Activated T-cell treated with anti-CD3 and anti-CD28 coated beads, Interleukin-2, amount 50 U/mL, for 4 hours (primary cell): ENCODE data around the gene NDRG3. TPM values are rescaled to one million over a fixed set of nuclear protein-coding genes. Genes with fewer than 3 reads are reported as not detected.
"Not testable (repeated sequence)": the region's sequence is repeated elsewhere in the genome, so short reads cannot be mapped to it uniquely, and the experiment has no call there.

Experiments
- ATAC-seq, 2 donors: fragments of 200-7000 bp; cut with Tn5 transposase; one replicate each; pipeline ENCODE4 v1.10.0; 2021
- DNase-seq: peaks from one replicate; pipeline ENCODE4 v3.0.0-alpha.2; 2020
- H3K27me3 Mint-ChIP-seq: one replicate; pipeline ENCODE4 v1.8.0; 2021; ENCODE audit warnings: low read depth, mixed read lengths
- H3K36me3 Mint-ChIP-seq: one replicate; pipeline ENCODE4 v1.8.0; 2022; ENCODE audit warnings: mixed read lengths; ENCODE audit not compliant: insufficient read depth
- H3K4me1 Mint-ChIP-seq: one replicate; pipeline ENCODE4 v1.8.0; 2021; ENCODE audit warnings: low read depth, mixed read lengths
- H3K4me3 Mint-ChIP-seq: one replicate; pipeline ENCODE4 v1.8.0; 2021; ENCODE audit warnings: mild to moderate bottlenecking, moderate library complexity, mixed read lengths
- H3K9me3 Mint-ChIP-seq: one replicate; pipeline ENCODE4 v1.8.0; 2021; ENCODE audit warnings: mixed read lengths
- total RNA-seq, 3 donors: library from RNA; stranded (reverse); gene quantifications; one replicate each; pipeline ENCODE4 v1.2.1, GENCODE V29; 2021

The NDRG3 gene
- total RNA-seq, 3 donors from 2014 or later, result 10.4 to 11.8 (median 11.4) TPM

DNA sequence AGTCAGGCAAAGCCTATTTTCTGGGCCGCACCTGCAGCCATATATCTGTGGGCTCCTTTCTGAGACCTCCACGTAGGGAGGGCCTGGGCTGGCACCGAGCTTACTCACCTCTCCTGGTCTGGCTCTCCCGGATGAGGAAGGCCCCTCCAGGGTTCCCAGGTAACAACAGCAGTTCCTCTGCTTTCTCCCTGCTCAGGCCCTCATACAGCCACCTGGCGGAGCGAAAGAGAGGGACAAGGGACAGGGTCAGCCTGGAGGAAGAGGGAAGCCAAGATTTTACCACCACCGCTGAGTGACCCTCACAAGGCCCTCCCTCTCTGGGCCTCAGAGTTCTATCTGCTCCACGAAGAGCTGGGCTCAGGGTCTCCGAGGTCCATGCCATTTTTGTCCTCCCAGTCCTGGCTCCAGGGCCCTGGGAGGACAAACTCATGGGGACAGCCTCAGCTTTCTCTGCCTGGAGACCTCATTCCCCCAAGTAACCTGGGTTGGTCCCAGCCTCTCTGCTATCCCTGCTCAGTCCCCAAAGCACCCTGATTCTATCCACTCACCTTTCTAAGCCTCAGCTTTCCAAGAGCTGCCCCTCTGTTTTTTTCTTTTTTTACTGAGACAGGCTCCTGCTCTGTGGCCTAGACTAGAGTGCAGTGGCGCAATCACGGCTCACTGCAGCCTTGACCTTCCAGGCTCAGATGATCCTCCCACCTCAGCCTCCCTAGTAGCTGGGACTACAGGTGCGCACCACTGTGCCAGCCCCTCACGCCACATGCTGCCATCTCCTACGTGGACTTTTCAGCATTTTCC, 113.2 kb downstream of the NDRG3 start:
- DNase-seq, result no peak
- no peak for ATAC-seq
- Mint-ChIP-seq H3K4me1 (peaks cover 38% of the 10 kb centered on the region), H3K9me3 (no peaks in the 10 kb centered on the region), H3K36me3 (peaks cover 36% of the 10 kb centered on the region), H3K4me3 (no peak overlapping the region), H3K27me3 (no peaks in the 10 kb centered on the region)

GRCh38 chr20:36632147-36632486, 113.8 kb downstream of the NDRG3 start:
- no peaks in the 10 kb centered on the region for H3K27me3 Mint-ChIP-seq
- ATAC-seq, result no peak
- peaks cover 42% of the 10 kb centered on the region for H3K4me1 Mint-ChIP-seq
- DNase-seq, result no peak
- H3K4me3 Mint-ChIP-seq, result no peak overlapping the region
- no peaks in the 10 kb centered on the region for H3K9me3 Mint-ChIP-seq
- peaks cover 36% of the 10 kb centered on the region for H3K36me3 Mint-ChIP-seq

GRCh38 chr20:36631646-36632045, 114.2 kb downstream of the NDRG3 start:
- DNase-seq (no peak), ATAC-seq (no peak)
- Mint-ChIP-seq H3K4me1 (peaks cover 46% of the 10 kb centered on the region), H3K4me3 (no peak overlapping the region), H3K9me3 (no peaks in the 10 kb centered on the region), H3K36me3 (peaks cover 40% of the 10 kb centered on the region), H3K27me3 (no peaks in the 10 kb centered on the region)

- peak; percentile 81 to 84 for ATAC-seq
- Mint-ChIP-seq H3K4me3 (peak overlapping the region; percentile 53), H3K36me3 (peaks cover 37% of the 10 kb centered on the region), H3K27me3 (no peaks in the 10 kb centered on the region), H3K9me3 (no peaks in the 10 kb centered on the region), H3K4me1 (peaks cover 46% of the 10 kb centered on the region)
- peak; percentile 18 for DNase-seq
These were observed 115.9 kb downstream of the NDRG3 start for GRCh38 chr20:36629719-36630681.

DNA sequence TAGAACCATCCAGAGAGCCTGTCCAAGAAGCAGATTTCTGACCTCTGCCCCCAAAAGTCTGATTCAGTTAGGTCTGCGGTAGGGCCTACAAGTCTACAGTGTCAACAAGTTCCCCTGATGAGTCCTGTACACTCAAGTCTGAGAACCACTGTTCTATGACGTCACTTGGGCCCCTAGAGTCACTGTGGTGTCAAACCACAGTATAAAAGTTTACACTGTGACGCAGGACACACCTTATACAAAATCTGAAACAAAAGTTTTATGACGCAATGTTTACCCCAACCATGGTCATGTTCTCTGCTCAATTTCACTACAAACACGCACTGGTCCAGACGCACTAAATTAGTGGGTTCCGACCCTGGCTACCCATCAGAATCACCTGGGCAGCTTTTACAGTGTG, 117.8 kb downstream of the NDRG3 start:
- H3K27me3 Mint-ChIP-seq, result no peaks in the 10 kb centered on the region
- H3K4me1 Mint-ChIP-seq, result peaks cover 54% of the 10 kb centered on the region
- DNase-seq, result no peak
- no peak overlapping the region for H3K4me3 Mint-ChIP-seq
- H3K36me3 Mint-ChIP-seq, result peaks cover 45% of the 10 kb centered on the region
- ATAC-seq, result peak in 1 of 2 donors; percentile 64
- no peaks in the 10 kb centered on the region for H3K9me3 Mint-ChIP-seq

DNA sequence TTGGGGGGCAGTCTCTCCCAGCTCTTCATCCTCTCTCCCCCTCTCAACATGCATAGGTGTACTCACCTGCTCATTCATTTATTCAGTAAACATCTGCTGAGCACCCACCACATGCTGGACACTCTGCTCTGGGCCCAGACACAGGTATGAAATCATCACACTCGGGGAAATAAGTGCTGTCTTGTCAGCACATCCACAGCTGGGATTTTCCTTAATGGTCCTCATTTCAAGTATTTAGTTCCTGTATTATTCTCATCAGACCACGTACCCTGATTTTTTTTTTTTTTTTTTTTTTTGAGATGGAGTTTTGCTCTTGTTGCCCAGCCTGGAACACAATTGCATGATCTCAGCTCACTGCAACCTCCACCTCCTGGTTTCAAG, 121.0 kb downstream of the NDRG3 start:
- peaks cover 37% of the 10 kb centered on the region for H3K36me3 Mint-ChIP-seq
- no peaks in the 10 kb centered on the region for H3K9me3 Mint-ChIP-seq
- no peak for ATAC-seq

DNA sequence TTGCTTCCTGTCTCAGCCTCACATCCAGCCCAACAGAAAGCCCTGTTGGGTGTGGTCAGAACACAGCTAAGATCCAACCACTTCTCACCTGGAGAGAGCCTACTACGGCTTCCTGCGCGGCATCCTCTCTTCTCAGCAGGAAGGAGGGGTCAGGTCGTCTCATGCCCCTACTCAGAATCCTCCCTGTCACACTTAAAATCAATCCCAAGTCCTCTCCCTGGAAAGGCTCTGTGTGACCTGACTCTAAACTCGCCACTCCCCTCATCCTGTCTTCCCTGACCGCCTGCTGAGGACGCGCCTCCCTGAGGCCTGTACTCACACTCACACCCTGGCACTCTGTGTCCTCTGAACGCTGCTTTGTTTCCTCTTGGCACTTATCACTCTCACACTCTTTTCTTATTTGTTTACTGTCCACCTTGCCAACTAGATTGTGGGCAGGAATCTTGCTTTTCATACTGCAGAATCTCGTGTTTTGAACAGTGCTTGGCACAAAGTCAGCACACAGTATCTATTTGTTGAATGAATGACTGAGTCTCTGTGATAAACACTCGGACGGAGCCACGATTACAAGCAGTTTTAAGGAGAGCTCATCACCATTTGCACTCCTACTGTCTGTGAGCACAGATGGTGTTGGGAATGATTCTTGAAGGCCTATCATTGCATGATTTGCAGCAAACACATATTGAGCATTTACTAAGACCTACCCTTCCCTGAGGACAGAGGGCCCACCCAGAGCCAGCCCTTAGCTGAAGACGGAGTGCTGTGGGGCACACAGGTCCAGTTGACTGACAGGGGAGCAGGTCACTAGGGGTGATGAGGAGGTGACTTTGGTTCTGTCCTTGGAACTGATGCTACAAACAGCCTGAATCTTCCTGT, 121.6 kb downstream of the NDRG3 start:
- peaks cover 32% of the 10 kb centered on the region for H3K4me1 Mint-ChIP-seq

More for the DNA sequence above, 121.0 kb downstream of the NDRG3 start:
- DNase-seq, result no peak
- no peak overlapping the region for H3K4me3 Mint-ChIP-seq
- peaks cover 38% of the 10 kb centered on the region for H3K4me1 Mint-ChIP-seq
- H3K27me3 Mint-ChIP-seq, result no peaks in the 10 kb centered on the region

DNA sequence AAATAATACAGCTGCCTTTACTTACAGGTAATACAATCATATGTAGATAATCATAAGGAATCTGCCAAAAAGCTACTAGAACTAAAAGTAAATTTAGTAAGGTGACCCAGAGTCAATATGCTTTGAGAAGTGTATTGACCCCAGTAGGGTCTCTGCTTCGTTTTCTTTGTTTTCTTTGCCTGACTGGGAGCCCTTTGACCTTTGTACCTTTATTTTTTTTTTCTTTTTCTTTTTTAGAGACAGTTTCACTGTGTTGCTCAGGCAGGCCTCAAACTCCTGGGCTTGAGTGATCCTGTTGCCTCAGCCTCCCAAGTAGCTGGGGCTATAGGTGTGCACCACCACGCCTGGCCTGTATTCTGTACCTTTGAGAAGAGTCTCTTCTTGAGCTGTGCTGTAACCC, 122.4 kb downstream of the NDRG3 start:
- Mint-ChIP-seq H3K4me1 (peaks cover 28% of the 10 kb centered on the region), H3K36me3 (peaks cover 30% of the 10 kb centered on the region), H3K9me3 (no peaks in the 10 kb centered on the region), H3K4me3 (no peak overlapping the region), H3K27me3 (no peaks in the 10 kb centered on the region)
- no peak for ATAC-seq
- no peak for DNase-seq

More for the DNA sequence above, 121.6 kb downstream of the NDRG3 start:
- no peak overlapping the region for H3K4me3 Mint-ChIP-seq
- peaks cover 34% of the 10 kb centered on the region for H3K36me3 Mint-ChIP-seq
- no peaks in the 10 kb centered on the region for H3K9me3 Mint-ChIP-seq
- no peak for DNase-seq
- no peak for ATAC-seq
- no peaks in the 10 kb centered on the region for H3K27me3 Mint-ChIP-seq

- ATAC-seq (no peak), DNase-seq (no peak)
- peaks cover 23% of the 10 kb centered on the region for H3K36me3 Mint-ChIP-seq
- no peak overlapping the region for H3K4me3 Mint-ChIP-seq
- H3K9me3 Mint-ChIP-seq, result no peaks in the 10 kb centered on the region
- peaks cover 13% of the 10 kb centered on the region for H3K4me1 Mint-ChIP-seq
- H3K27me3 Mint-ChIP-seq, result no peaks in the 10 kb centered on the region
These were observed 125.0 kb downstream of the NDRG3 start for GRCh38 chr20:36620917-36621316.

GRCh38 chr20:36614781-36615557, 130.9 kb downstream of the NDRG3 start:
- no peaks in the 10 kb centered on the region for H3K9me3 Mint-ChIP-seq
- DNase-seq (no peak), ATAC-seq (no peak)
- no peak overlapping the region for H3K4me3 Mint-ChIP-seq
- no peaks in the 10 kb centered on the region for H3K27me3 Mint-ChIP-seq
- peaks cover 3% of the 10 kb centered on the region for H3K4me1 Mint-ChIP-seq
- H3K36me3 Mint-ChIP-seq, result peaks cover 26% of the 10 kb centered on the region

DNA sequence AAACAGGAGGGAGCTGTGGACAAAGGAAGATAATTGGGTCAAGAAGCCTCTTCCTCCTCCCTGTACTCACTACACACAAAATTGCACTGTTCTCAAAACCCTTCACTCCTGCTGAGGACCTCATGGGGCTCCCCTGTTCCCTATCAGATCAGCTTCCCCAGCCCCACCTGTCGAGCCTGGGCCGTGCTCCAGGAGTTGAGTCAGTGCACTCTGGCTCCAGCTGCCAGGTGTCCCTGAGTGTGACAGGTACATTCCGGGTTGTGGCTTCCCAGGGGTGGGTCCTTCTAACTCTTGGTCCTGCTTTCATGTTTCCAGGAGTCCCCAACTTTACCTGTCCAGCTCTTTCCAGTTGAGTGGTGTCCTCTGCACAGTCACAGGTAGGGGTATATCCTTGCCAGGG, 131.9 kb downstream of the NDRG3 start:
- DNase-seq, result no peak
- peaks cover 3% of the 10 kb centered on the region for H3K4me1 Mint-ChIP-seq
- peaks cover 30% of the 10 kb centered on the region for H3K36me3 Mint-ChIP-seq
- no peaks in the 10 kb centered on the region for H3K9me3 Mint-ChIP-seq
- no peaks in the 10 kb centered on the region for H3K27me3 Mint-ChIP-seq
- no peak overlapping the region for H3K4me3 Mint-ChIP-seq
- ATAC-seq, result no peak

GRCh38 chr20:36611625-36612024, 134.3 kb downstream of the NDRG3 start:
- peaks cover 35% of the 10 kb centered on the region for H3K36me3 Mint-ChIP-seq
- DNase-seq (no peak), ATAC-seq (no peak)
- no peaks in the 10 kb centered on the region for H3K9me3 Mint-ChIP-seq
- H3K27me3 Mint-ChIP-seq, result no peaks in the 10 kb centered on the region
- H3K4me3 Mint-ChIP-seq, result no peak overlapping the region
- peaks cover 17% of the 10 kb centered on the region for H3K4me1 Mint-ChIP-seq

DNA sequence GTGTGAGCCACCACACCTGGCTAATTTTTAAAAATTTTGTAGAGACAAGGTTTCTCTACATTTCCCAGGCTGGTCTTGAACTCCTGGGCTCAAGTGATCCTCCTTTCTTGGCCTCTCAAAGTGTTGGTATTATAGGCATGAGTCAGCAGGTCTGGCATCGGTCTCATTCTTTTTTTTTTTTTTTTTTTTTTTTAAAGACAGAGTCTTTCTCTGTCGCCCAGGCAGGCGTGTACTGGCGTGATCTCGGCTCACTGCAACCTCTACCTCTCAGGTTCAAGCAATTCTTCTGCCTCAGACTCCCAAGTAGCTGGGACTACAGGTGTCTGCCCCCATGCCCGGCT, 137.5 kb downstream of the NDRG3 start:
- peaks cover 25% of the 10 kb centered on the region for H3K4me1 Mint-ChIP-seq
- ATAC-seq, DNase-seq, H3K27me3 Mint-ChIP-seq, H3K9me3 Mint-ChIP-seq: not testable (repeated sequence)
- peak overlapping the region; percentile 99 for H3K4me3 Mint-ChIP-seq
- peaks cover 24% of the 10 kb centered on the region for H3K36me3 Mint-ChIP-seq
